ENCODE results near the gene FAM219A. TPM values are rescaled to one million over a fixed set of nuclear protein-coding genes. Genes with fewer than 3 reads are reported as not detected.

Gene FAM219A
- total RNA-seq, 4 donors from 2014 or later = 12.6 to 19.2 (median 17.0) TPM

DNA sequence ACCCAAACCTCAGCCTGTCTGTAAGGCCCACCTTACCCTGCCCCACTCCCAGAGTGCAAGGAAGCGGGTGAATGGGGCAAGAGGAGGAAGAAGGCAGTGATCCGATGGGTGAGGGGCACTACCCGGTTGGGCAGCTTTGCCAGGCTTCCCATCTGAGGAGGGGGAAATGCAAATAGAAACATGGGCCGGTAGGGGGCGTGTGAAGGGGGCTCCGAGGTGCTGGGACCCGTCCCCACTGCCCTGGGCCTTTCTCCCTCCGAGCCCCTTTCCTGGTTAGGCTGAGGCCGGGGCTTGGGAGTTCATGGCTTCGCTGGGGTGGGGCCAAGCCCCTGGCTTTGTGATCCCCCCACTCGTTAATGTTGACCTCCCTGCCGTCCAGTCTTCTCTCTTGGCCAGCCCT, 58.1 kb downstream of the FAM219A start:
- TF ChIP-seq POLR2AphosphoS5 (IDR thresholded peaks at IDR 0.05) (no peak), EP300 (IDR thresholded peaks at IDR 0.05) (no peak), POLR2A (IDR thresholded peaks at IDR 0.05; ENCODE audit: low read depth) (no peak)
- TF ChIP-seq, protein P1, sequence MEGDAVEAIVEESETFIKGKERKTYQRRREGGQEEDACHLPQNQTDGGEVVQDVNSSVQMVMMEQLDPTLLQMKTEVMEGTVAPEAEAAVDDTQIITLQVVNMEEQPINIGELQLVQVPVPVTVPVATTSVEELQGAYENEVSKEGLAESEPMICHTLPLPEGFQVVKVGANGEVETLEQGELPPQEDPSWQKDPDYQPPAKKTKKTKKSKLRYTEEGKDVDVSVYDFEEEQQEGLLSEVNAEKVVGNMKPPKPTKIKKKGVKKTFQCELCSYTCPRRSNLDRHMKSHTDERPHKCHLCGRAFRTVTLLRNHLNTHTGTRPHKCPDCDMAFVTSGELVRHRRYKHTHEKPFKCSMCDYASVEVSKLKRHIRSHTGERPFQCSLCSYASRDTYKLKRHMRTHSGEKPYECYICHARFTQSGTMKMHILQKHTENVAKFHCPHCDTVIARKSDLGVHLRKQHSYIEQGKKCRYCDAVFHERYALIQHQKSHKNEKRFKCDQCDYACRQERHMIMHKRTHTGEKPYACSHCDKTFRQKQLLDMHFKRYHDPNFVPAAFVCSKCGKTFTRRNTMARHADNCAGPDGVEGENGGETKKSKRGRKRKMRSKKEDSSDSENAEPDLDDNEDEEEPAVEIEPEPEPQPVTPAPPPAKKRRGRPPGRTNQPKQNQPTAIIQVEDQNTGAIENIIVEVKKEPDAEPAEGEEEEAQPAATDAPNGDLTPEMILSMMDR (IDR thresholded peaks at IDR 0.05) = no peak
- Histone ChIP-seq H3K27ac (replicated peaks in 1 of 4) (no peak overlapping the region), H3K4me3 (no peak overlapping the region), H3K36me3 (peaks cover 29 to 84% (median 78%) of the 10 kb centered on the region in 4 donors), H3K27me3 (no peaks in the 10 kb centered on the region), H3K9me3 (no peaks in the 10 kb centered on the region), H3K4me1 (peaks cover 0 to 8% (median 3%) of the 10 kb centered on the region in 4 donors)
- intact Hi-C loops (cut with DNase I) = loop anchor here (5.0 kb wide), 1 partner anchor 147 kb away; no protein-coding TSS in a partner anchor
- DNase-seq (ENCODE audit: extremely low spot score) = no peak
- WGBS = 52% methylated on average over 9 of the region's 12 CpGs

DNA sequence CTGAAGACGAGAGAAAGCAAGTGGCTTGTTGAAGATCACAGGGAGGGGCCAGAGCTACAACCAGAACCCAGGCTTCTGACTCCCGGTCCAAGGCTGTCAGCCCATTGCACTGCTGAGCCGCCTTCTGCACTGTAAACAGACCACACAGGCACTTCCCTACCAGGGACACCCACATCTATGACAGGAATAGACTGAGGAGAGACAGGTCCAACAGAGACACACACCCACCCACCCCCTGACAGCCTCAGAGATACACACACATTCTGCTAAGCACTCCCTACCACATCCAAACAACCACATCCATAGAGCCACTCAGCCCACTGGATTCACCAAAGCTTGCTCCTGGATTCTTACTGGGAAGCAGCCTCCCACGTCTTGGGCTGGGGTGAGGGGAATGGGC, 58.6 kb downstream of the FAM219A start:
- H3K27ac ChIP-seq (replicated peaks in 1 of 4) = no peak overlapping the region
- H3K36me3 ChIP-seq = peaks cover 29 to 78% (median 72%) of the 10 kb centered on the region in 4 donors
- no peaks in the 10 kb centered on the region for H3K27me3 ChIP-seq
- intact Hi-C loops (cut with DNase I) = loop anchor here (5.0 kb wide), 1 partner anchor 148 kb away; no protein-coding TSS in a partner anchor
- no peak for TF ChIP-seq POLR2A (IDR thresholded peaks at IDR 0.05; ENCODE audit: low read depth)
- no peak for TF ChIP-seq POLR2AphosphoS5 (IDR thresholded peaks at IDR 0.05)
- TF ChIP-seq, protein P1 (IDR thresholded peaks at IDR 0.05) = no peak
- no peak for TF ChIP-seq EP300 (IDR thresholded peaks at IDR 0.05)
- no peaks in the 10 kb centered on the region for H3K9me3 ChIP-seq
- DNase-seq (ENCODE audit: extremely low spot score) = no peak
- H3K4me3 ChIP-seq = no peak overlapping the region
- peaks cover 0 to 8% (median 3%) of the 10 kb centered on the region in 4 donors for H3K4me1 ChIP-seq
- WGBS = 86% methylated on average over 4 of the region's 4 CpGs

GRCh38 chr9:34398875-34399274, 59.5 kb downstream of the FAM219A start:
- TF ChIP-seq EP300 (IDR thresholded peaks at IDR 0.05) = no peak
- no peak for TF ChIP-seq POLR2AphosphoS5 (IDR thresholded peaks at IDR 0.05)
- no peak for TF ChIP-seq POLR2A (IDR thresholded peaks at IDR 0.05; ENCODE audit: low read depth)
- TF ChIP-seq, protein P1 (IDR thresholded peaks at IDR 0.05) = no peak

GRCh38 chr9:34396276-34397214, 61.8 kb downstream of the FAM219A start:
- Histone ChIP-seq H3K36me3 (peaks cover 12 to 47% (median 44%) of the 10 kb centered on the region in 4 donors), H3K4me1 (no peaks in the 10 kb centered on the region), H3K27ac (replicated peaks in 1 of 4) (no peak overlapping the region), H3K4me3 (no peak overlapping the region), H3K9me3 (no peaks in the 10 kb centered on the region), H3K27me3 (no peaks in the 10 kb centered on the region)
- no peak for TF ChIP-seq POLR2AphosphoS5 (IDR thresholded peaks at IDR 0.05)
- no peak for TF ChIP-seq EP300 (IDR thresholded peaks at IDR 0.05)
- TF ChIP-seq, protein P1 (IDR thresholded peaks at IDR 0.05) = no peak
- TF ChIP-seq POLR2A (IDR thresholded peaks at IDR 0.05; ENCODE audit: low read depth) = no peak
- 78% methylated on average over 7 of the region's 7 CpGs for WGBS
- intact Hi-C loops (cut with DNase I) = no loop called here
- no peak for DNase-seq (ENCODE audit: extremely low spot score)

More at GRCh38 chr9:34398875-34399274, 59.5 kb downstream of the FAM219A start:
- no peak for DNase-seq (ENCODE audit: extremely low spot score)
- no peak overlapping the region for H3K27ac ChIP-seq (replicated peaks in 1 of 4)
- H3K4me3 ChIP-seq = no peak overlapping the region
- H3K9me3 ChIP-seq = no peaks in the 10 kb centered on the region
- no peaks in the 10 kb centered on the region for H3K27me3 ChIP-seq
- peaks cover 29 to 70% (median 64%) of the 10 kb centered on the region in 4 donors for H3K36me3 ChIP-seq
- peaks cover 0 to 8% (median 3%) of the 10 kb centered on the region in 4 donors for H3K4me1 ChIP-seq
- intact Hi-C loops (cut with DNase I) = no loop called here
- 86% methylated on average over 1 of the region's 1 CpG for WGBS

Measured in esophagus muscularis mucosa (tissue), 4 donors.